NCI-H146 treated with DMSO at 0.1 percent for 48 hours (cell line): ENCODE data around the gene DNAJC10.
A peak's percentile ranks its signal among the peaks of the same experiment; 100 is the strongest.
"Not testable (repeated sequence)": the region's sequence is repeated elsewhere in the genome, so short reads cannot be mapped to it uniquely, and the experiment has no call there.

ENCODE experiments used
- DNase-seq: peaks from one replicate; lab custom pipeline; 2025; ENCODE audit not compliant: unreplicated experiment; lab: John Stamatoyannopoulos, UW

DNAJC10 gene, protein sequence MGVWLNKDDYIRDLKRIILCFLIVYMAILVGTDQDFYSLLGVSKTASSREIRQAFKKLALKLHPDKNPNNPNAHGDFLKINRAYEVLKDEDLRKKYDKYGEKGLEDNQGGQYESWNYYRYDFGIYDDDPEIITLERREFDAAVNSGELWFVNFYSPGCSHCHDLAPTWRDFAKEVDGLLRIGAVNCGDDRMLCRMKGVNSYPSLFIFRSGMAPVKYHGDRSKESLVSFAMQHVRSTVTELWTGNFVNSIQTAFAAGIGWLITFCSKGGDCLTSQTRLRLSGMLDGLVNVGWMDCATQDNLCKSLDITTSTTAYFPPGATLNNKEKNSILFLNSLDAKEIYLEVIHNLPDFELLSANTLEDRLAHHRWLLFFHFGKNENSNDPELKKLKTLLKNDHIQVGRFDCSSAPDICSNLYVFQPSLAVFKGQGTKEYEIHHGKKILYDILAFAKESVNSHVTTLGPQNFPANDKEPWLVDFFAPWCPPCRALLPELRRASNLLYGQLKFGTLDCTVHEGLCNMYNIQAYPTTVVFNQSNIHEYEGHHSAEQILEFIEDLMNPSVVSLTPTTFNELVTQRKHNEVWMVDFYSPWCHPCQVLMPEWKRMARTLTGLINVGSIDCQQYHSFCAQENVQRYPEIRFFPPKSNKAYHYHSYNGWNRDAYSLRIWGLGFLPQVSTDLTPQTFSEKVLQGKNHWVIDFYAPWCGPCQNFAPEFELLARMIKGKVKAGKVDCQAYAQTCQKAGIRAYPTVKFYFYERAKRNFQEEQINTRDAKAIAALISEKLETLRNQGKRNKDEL

GRCh38 chr2:182715892-182716649 lies at the start of gene DNAJC10:
DNAJC10 (plus strand) TSS chr2:182716257; CDS start chr2:182718087, 1,830 bp downstream.
- DNase-seq, result peak; percentile 73

DNA sequence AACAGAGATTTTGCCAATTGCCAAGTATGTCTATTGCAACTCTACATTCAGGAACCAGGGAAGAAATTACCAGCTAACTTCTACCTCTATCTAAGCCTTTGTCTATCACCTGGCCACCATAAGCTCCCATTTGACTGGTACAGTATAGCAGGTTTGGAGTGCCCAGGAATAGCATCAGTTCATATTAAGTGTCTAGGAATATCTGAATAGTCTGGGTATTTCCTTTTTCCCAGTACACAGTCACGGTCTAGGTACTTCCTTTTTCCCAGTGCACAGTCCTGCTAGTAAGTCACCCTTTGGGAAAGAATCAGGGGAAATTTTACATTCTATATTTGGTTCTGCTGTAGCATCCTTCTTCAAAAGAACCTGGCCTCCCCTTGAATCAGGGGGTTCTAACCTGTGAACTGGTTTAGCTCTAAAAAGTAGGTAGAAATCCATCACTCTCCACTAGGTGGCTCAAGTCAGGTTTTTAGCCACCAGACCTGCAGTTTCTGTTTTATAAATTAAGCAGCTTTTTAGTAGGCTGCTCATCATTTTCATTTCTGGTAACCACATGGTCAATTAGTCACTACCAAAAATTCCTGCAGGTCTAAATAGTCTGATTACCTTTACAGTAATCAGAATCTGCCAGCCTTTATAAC lies 49.3 kb upstream of the DNAJC10 start:
- DNase-seq, result peak; percentile 17

GRCh38 chr2:182667315-182667695 lies 48.8 kb upstream of the DNAJC10 start:
- DNase-seq, result no peak

DNA sequence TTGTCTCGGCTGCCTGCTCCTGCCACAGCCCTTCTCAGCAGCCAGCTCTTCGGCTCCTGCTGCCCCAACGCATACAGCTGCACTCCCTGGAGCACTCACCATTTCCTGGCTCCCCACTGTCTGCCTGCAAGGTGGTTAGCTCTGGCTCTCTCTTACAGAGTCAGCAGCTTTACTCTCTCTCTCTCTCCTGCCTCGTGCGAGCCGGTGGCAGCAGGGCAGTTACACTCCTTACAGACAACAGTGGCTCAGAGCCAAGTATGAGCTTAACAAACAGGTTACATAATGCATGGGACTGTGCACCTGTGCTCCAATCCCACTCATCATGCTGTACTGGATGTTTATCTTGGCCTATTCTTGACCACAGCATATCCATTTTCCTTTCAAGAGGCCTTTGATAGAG lies 47.4 kb upstream of the DNAJC10 start:
- peak; percentile 80 for DNase-seq

DNA sequence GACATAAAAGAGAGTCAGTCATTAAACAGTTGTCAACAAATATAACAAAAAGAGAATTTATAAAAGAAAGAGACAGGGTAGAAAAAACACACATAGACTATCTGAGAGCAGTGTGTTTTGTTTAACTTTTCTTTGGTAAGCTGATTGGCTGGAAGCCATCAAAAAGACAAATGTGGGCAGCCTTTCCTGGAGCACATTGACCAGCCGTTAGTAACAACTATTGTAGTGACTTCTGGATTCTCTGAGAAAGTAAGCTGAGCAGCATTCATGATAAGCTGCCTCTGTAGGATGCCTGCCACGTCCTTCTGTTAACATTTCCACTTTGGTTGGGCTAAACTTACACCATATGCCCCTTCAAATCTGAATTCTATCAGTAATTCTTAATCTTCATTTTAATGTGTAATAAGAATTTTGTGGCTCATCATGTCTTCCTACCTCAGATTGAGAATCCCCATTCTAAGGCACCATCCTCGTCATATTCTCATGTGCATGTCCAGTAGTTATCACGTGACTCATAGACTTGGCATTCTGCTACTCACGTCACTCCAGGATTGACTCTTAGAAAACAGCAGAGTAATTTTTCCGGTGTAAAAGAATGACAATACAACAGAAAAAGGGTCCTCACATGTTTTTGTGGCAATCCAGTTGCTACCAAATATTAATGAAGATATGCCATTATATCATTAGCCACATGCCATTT lies 43.4 kb upstream of the DNAJC10 start:
- DNase-seq, result no peak

DNA sequence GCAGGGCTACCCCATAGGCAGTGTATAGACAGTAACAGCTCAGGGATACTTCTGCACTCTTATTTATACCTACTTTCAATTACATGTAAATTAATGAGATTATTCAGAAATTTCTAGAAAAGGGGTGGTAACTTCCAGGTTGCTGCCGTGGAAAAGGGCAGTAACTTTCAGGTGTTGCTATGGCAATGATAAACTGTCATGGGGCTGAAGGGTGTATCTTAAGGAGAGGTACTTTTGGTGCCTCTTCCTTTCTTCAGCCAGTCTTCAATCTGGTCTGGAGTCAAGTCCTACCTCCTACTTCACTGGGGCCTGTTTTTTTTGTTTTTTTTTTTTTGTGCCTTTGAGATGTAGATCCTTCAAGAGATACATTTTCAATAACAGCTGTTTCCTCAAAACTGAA lies 35.2 kb upstream of the DNAJC10 start:
- DNase-seq, result no peak

DNA sequence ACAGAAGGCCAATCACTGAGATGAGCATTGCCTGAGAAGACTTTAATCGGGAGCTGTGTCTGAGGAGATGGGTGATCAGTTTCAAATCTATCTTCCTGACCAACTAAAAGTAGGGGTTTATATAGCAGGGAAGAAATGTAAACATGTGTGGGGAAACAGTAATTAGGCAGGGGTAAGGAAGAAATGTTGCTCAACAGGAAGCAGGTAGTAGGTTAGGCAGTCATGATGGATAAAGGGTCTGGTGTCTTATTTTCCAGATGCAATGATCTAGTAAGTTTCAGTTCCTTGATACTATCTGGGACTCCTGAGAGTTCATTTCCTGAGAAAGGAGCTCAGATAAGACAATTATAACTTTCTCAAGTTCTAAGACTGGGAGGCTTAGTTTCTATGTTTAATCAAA lies 33.8 kb upstream of the DNAJC10 start:
- DNase-seq, result no peak

DNA sequence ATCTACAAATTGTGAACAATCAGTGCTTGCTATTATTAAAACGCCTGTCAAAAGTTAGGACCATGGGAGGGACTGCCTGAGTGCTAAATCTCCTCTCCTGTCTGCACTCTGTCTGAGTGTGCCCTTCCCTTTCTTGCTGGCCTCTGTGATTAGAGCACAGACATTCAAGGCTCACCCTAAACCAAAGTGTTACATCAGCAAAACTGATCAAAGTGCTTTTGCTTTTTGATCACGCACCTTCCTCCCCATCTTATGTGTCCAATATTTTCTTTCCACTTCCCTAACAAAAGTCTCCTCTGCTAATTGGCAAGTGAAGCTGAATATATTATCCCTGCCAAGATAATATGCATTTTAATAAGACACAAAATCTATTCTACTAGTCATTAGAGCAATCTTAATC lies 30.5 kb upstream of the DNAJC10 start:
- no peak for DNase-seq

GRCh38 chr2:182686763-182687162 lies 29.3 kb upstream of the DNAJC10 start:
- DNase-seq, result not testable (repeated sequence)

DNA sequence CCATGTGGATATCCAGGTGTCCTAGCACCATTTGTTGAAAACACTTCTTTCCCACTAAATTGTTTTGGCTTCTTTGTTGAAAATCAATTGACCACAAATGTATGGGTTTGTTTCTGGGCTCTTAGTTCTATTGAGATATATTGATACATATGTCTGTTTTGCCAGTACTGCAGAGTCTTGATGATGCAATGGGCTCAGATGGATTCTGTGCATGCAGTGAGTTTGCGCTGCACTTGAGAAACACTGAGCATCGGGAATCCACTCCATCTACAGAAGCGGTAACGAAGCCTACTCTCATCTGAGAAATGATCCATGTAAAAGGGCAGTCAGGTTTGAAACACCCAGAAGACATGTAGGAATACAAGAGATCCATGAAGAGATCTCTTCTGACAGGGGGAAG lies 21.9 kb upstream of the DNAJC10 start:
- no peak for DNase-seq

DNA sequence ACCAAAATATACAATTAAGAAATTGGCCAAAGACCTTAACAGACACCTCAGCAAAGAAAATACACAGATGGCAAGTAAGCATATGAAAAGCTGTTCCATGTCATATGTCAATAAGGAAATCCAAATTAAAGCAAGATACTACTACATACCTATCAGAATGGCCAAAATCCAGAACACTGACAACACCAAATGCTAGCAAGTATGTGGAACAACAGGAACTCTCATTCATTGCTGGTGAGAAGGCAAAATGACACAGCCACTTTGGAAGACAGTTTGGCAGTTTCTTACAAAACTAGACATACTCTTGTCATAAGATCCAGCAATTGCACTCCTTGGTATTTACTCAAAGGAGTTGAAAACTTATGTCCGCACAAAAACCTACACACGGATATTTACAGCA lies 20.3 kb upstream of the DNAJC10 start:
- DNase-seq, result no peak

DNA sequence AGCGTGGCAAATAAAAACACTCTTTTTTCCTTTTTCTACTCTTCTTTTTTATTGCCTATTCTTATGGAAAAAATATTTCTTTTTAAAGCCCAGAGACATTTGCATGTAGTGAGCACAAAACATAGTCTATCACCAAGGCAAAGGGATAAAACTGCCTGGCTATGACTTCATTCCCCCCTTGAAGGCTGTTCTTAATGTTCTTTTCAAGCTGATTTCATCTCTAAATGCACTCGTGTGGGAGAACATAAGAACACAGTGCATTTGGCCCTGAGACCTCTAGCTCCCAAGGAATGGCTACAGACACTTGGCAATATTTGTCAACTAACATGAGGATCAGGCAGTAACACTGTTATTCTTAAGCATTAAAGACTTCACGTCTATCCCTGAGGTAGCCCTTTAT lies 17.4 kb upstream of the DNAJC10 start:
- DNase-seq, result no peak

DNA sequence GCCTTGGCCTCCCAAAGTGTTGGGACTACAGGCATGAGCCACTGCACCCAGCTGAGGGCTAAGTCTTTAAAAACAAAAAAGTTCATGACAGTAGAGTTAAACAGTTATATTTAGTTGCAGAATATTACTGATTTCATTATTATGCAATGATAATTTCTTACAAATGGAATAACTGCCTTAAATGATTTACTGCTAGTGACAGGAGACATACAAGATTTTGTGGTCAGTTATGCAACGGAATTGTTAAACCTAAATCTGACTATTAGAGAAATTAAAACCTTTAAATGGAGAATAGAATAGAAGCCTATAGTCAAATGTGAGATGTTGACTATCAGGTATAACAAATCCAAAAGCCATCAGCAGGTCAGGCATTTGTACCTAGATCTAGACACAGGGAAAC lies 10.3 kb upstream of the DNAJC10 start:
- no peak for DNase-seq

- DNase-seq, result no peak
Measured at GRCh38 chr2:182706751-182707150, 9.3 kb upstream of the DNAJC10 start.

GRCh38 chr2:182713601-182714000 lies 2.5 kb upstream of the DNAJC10 start:
- no peak for DNase-seq

DNA sequence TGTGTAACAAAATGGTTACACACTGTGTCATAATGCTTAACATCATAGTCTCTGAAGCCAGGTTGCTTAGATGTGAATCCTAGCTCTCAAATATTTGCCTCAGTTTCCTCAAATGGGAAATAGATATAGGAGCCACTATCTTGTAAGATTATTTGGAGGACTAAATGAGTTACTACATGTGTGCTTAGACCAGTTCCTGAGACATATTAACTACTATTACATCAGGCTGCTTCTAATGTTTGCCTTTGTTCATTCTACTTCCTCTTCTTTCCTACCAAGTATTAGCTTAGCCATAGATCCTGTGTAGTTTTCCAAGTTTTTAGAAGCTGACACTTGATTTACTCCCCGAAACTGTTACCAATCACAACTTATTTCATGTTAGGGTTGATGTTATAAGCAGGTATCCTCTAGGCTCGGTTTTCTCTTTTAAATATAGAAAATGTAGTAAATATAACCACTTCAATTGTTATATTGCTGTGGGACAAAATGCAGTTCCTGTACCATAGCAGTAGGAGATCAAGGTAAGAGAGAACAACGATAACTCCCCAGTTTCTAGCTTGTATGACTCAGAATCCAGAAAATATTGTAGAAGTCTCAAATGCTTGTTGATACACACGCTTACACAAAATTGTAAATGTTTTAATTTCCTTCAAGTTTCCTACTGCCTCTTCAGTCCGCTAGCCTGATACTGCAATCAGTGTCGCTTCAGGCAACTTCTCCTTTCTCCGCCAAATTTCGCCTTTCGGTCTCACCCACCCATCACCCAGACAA lies 751 bp upstream of the DNAJC10 start:
- peak; percentile 32 for DNase-seq

DNA sequence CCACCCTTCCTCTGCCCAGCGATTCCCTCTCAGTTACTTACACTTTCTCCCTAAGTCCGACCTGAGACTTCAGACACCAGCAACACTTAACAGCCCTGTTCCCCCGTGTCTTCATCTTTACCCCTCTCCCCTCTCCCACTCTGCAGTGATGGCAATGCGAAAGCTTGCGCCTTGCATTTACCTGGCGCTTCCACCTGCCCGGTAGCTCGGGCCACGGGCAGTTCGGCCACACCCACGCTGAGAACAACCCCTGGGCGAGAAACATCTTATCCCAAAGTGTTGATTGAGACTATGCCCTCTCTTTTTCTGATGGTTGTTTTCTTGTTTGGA lies 558 bp downstream of the DNAJC10 start:
- DNase-seq, result no peak

DNA sequence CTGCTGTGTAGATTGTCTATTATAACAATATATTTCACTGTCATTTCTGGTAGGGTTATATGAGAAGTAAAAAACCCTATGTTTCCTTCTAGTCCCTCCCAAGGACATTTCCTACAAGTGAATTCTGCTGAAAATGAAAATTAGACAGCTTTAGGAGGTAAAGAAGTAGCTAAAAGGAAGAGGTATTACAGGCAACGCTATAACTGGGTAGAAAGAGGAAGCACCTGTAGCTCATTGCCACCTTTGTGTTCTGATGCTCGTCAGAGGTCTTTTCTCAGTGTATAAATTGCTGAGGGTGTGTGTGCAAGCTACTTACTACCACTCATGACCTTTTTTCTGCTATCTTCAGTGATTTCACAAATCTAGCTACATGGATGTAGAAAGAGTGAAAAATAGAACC lies 1.4 kb downstream of the DNAJC10 start:
- peak; percentile 23 for DNase-seq

DNA sequence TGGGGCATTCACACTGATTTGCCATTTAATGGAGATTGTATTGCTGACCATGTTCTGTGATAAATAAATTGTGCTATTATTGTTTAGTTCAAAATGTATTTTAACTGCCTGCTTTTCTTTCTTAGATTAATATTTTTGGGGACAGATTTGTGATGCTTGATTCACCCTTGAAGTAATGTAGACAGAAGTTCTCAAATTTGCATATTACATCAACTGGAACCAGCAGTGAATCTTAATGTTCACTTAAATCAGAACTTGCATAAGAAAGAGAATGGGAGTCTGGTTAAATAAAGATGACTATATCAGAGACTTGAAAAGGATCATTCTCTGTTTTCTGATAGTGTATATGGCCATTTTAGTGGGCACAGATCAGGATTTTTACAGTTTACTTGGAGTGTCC lies 1.8 kb downstream of the DNAJC10 start:
- no peak for DNase-seq

- no peak for DNase-seq
Measured at GRCh38 chr2:182718459-182718858, 2.4 kb downstream of the DNAJC10 start.
